ENCODE results near the gene KLHL40. TPM values are rescaled to one million over a fixed set of nuclear protein-coding genes. Genes with fewer than 3 reads are reported as not detected.

KLHL40 gene
- total RNA-seq, 3 donors from 2014 or later (not counting 1 experiment from before 2014, with no cell fraction given), result not detected

DNA sequence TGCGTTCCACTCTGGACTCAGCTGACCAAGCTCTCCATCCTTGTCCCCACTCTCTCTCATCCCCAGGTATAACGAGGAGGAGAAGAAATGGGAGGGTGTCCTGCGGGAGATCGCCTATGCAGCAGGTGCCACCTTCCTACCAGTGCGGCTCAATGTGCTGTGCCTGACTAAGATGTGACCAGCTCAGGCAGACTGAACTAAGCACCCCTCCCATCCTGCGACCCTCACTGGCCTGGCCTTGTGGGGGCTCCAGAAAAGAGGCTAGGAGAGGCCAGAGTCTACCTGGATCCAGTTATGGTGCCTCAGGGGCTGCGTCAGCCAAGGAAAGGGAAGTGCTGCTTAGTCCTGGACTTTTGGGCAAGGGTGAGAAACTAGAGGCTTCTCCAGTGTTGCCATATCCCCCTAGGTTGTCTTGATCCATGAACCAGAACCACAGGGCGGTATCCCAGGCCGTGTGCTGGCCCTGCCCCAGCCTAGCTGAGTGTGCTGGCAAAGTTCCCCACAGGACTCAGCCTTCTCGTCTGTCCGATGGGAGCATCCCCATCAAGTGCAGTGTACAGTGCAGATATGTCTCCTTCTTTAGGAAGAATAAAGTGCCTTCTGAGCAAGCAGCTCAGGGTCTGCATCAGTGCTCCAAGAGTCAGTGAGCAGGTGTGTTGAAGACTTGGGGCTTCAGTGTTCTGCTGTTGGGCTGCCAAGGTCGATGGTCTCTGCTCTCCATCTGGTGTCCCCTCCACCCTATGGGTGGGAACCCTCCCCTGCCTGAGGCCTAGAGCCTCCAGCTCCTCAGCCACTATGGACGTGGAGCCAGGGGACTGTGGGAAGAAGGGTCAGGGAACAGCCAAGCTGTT is 6.7 kb downstream of the KLHL40 start:
- Histone ChIP-seq H3K4me3 (ENCODE audit: low read length) (no peak overlapping the region), H3K27ac (ENCODE audit: low read length) (no peak overlapping the region), H3K27me3 (ENCODE audit: control insufficient read depth, insufficient read depth, low read length) (no peaks in the 10 kb centered on the region), H3K4me1 (ENCODE audit: control insufficient read depth, insufficient read depth, low read length) (no peaks in the 10 kb centered on the region), H3K9me3 (ENCODE audit: control insufficient read depth, insufficient read depth, low read length) (no peaks in the 10 kb centered on the region), H3K36me3 (ENCODE audit: control insufficient read depth, insufficient read depth, low read length) (no peaks in the 10 kb centered on the region)
- Mint-ChIP-seq H3K27me3 (ENCODE audit: low read depth in 2 of 2) (peaks cover 0 to 8% of the 10 kb centered on the region in 2 donors), H3K4me1 (no peaks in the 10 kb centered on the region), H3K9me3 (no peaks in the 10 kb centered on the region), H3K4me3 (no peak overlapping the region), H3K27ac (no peak overlapping the region), H3K36me3 (no peaks in the 10 kb centered on the region)
- ATAC-seq (no peak), DNase-seq (no peak)
- TF ChIP-seq, protein P1, sequence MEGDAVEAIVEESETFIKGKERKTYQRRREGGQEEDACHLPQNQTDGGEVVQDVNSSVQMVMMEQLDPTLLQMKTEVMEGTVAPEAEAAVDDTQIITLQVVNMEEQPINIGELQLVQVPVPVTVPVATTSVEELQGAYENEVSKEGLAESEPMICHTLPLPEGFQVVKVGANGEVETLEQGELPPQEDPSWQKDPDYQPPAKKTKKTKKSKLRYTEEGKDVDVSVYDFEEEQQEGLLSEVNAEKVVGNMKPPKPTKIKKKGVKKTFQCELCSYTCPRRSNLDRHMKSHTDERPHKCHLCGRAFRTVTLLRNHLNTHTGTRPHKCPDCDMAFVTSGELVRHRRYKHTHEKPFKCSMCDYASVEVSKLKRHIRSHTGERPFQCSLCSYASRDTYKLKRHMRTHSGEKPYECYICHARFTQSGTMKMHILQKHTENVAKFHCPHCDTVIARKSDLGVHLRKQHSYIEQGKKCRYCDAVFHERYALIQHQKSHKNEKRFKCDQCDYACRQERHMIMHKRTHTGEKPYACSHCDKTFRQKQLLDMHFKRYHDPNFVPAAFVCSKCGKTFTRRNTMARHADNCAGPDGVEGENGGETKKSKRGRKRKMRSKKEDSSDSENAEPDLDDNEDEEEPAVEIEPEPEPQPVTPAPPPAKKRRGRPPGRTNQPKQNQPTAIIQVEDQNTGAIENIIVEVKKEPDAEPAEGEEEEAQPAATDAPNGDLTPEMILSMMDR (IDR thresholded peaks at IDR 0.05), result no peak
- WGBS (ENCODE audit: insufficient coverage), result 81% methylated on average over 12 of the region's 13 CpGs
- intact Hi-C loops (cut with micrococcal nuclease), result no loop called here

DNA sequence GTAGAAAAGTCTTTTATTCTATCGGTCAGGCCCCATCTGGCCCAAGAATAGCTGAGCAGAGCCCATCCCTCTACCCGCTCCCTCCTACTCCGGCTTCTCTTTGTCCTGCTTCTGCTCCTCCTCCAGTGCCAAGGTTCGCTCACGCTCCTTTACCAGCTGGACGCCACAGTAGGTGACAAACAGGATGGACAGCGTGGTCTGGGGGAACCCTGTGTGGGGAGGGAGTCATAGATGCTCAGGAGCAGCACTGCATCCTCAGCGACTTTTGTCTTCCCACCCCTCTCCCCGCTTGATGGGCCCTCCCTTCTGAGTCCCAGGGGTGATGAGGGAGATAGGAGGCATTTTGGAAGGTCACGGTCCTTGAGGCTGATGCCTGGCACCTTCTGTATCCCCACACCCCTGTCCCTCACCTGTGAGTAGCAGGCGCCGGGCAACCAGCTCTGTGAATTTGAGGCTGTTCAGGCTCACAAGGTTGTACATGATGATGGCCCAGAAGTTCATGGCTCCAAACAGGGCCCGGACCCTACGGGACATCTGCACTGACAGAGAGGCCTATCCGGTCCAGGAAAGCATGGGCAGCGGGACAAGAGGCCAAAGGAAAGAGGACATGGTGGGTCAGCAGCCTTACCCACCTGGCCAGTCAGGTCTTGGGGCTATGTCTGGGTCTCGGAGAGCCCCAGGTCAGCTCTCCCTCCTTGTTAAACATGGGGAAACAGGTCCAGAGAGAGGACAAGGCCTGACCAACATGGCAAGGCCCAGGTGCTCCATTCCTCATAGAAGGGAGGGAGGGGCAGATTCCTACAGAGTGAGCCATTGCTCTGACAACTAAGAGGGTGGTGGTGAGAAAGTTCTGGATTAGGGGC is 7.6 kb downstream of the KLHL40 start:
- Mint-ChIP-seq H3K36me3 (no peaks in the 10 kb centered on the region), H3K4me3 (no peak overlapping the region), H3K27ac (no peak overlapping the region), H3K4me1 (no peaks in the 10 kb centered on the region), H3K27me3 (ENCODE audit: low read depth in 2 of 2) (peaks cover 0 to 10% of the 10 kb centered on the region in 2 donors), H3K9me3 (no peaks in the 10 kb centered on the region)
- intact Hi-C loops (cut with micrococcal nuclease), result no loop called here
- no peaks in the 10 kb centered on the region for H3K36me3 ChIP-seq (ENCODE audit: control insufficient read depth, insufficient read depth, low read length)
- no peaks in the 10 kb centered on the region for H3K9me3 ChIP-seq (ENCODE audit: control insufficient read depth, insufficient read depth, low read length)
- ATAC-seq (no peak), DNase-seq (no peak)
- 88% methylated on average over 15 of the region's 17 CpGs for WGBS (ENCODE audit: insufficient coverage)
- H3K4me1 ChIP-seq (ENCODE audit: control insufficient read depth, insufficient read depth, low read length), result no peaks in the 10 kb centered on the region
- TF ChIP-seq, protein P1 (IDR thresholded peaks at IDR 0.05), result no peak
- H3K27ac ChIP-seq (ENCODE audit: low read length), result no peak overlapping the region
- no peaks in the 10 kb centered on the region for H3K27me3 ChIP-seq (ENCODE audit: control insufficient read depth, insufficient read depth, low read length)
- H3K4me3 ChIP-seq (ENCODE audit: low read length), result no peak overlapping the region

DNA sequence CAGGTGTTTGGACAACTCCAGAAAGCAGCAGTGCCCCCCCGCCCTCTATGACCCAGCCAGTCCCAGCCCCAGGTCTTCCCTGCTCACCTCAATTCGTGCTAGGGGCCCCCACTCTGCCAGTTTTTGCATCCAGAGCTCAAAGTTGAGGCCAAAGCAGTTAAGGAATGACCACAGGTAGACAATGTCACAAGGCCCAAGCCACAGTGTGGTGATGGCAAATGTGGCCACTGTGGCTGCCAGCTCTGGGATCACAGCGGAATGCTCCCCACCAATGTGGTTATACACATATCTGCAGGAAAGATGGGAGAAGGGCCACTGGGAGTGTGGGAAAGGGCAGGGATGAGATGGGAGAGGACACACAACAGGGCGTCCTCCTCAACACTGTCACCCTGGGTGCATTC is 8.2 kb downstream of the KLHL40 start:
- H3K4me3 ChIP-seq (ENCODE audit: low read length), result no peak overlapping the region
- intact Hi-C loops (cut with micrococcal nuclease), result no loop called here
- DNase-seq (no peak), ATAC-seq (no peak)
- no peak overlapping the region for H3K27ac ChIP-seq (ENCODE audit: low read length)
- Mint-ChIP-seq H3K27ac (no peak overlapping the region), H3K27me3 (ENCODE audit: low read depth in 2 of 2) (peaks cover 0 to 10% of the 10 kb centered on the region in 2 donors), H3K4me1 (peaks cover 0 to 3% of the 10 kb centered on the region in 2 donors), H3K36me3 (no peaks in the 10 kb centered on the region), H3K4me3 (no peak overlapping the region), H3K9me3 (no peaks in the 10 kb centered on the region)
- no peaks in the 10 kb centered on the region for H3K27me3 ChIP-seq (ENCODE audit: control insufficient read depth, insufficient read depth, low read length)
- no peaks in the 10 kb centered on the region for H3K9me3 ChIP-seq (ENCODE audit: control insufficient read depth, insufficient read depth, low read length)
- no peaks in the 10 kb centered on the region for H3K36me3 ChIP-seq (ENCODE audit: control insufficient read depth, insufficient read depth, low read length)
- WGBS (ENCODE audit: insufficient coverage), result 71% methylated on average over 4 of the region's 4 CpGs
- TF ChIP-seq, protein P1 (IDR thresholded peaks at IDR 0.05), result no peak
- H3K4me1 ChIP-seq (ENCODE audit: control insufficient read depth, insufficient read depth, low read length), result peaks cover 4% of the 10 kb centered on the region
